ENCODE data around the gene MED25. TPM values are rescaled to one million over a fixed set of nuclear protein-coding genes. Genes with fewer than 3 reads are reported as not detected.

MED25 gene
- total and polyA plus RNA-seq, 2 of the 8 experiments (the other 6 are each of a cell fraction or from before 2014, with no cell fraction given), result 21.6 to 71.4 TPM

DNA sequence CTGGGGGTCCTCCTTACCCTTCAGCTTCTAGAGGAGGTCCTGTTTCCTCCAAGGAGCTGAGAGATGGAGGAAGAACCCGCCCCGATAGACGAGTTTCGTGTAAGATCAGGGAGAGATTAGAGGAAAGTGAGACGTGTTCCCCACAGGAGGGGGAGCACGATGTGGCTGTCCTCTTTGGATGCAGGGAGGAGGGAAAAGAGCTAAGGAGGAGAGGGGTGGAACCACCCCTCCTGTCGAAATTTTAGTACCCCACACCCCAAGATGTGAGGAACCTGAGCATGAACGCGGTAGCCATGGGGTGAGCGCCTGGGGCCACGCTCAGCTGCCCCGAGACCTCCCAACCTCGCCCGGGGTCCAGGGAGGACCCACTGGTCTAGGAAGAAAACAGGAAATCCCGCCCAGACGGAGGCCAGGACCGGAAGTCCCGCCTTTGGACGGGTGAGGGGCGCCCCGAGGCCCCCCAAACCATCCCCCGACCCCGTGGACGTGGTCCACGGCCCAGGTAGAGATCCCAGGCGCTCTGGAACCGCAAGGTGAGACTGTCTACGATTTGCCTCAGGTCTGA is 57.9 kb downstream of the MED25 start:
- peak overlapping the region; percentile 90 to 92 for H3K4me2 ChIP-seq (ENCODE audit: insufficient read depth in 1 of 2, low read depth in 2 of 2, low read length in 2 of 2)
- peak overlapping the region; percentile 91 for H2AK5ac ChIP-seq (ENCODE audit: low read depth, low read length)
- POLR2A ChIA-PET (ENCODE audit: partially characterized antibody), result interaction anchor here (0.8 to 6.2 kb wide), 16 partner anchors 10 to 376 kb away, joined by 3 to 76 read pairs (median 6); partner anchors contain the start of genes ATF5, CPT1C, NUP62 and PNKP
- peaks cover 0 to 13% (median 7%) of the 10 kb centered on the region in 4 experiments; a peak in 6 of 7 replicates for H3K4me1 ChIP-seq (replicated peaks in 1 of 4; ENCODE audit: control insufficient read depth in 3 of 4, insufficient read depth in 4 of 4, low read length in 3 of 4)
- peak overlapping the region; percentile 97; the same call in 1 of the 2 replicates for H2BK15ac ChIP-seq (ENCODE audit: low read length)
- peak overlapping the region; percentile 97 for H4K91ac ChIP-seq (replicated peaks; ENCODE audit: insufficient read length, low read length)
- FAIRE-seq (no peak), DNase-seq (ENCODE audit: low read depth in 1 of 2, low spot score in 2 of 2) (peak in 1 of 2 experiments; percentile 76)
- peaks cover 19% of the 10 kb centered on the region for H3K79me1 ChIP-seq (ENCODE audit: low read depth, low read length)
- peaks cover 16% of the 10 kb centered on the region for H3K23me2 ChIP-seq (ENCODE audit: low read depth, low read length)
- H3K36me3 ChIP-seq (ENCODE audit: control insufficient read depth in 2 of 4, insufficient read depth in 4 of 4, low read length in 3 of 4), result peaks cover 3 to 16% (median 12%) of the 10 kb centered on the region in 4 experiments; a peak in 6 of 8 replicates
- no peaks in the 10 kb centered on the region for H3K27me3 ChIP-seq (replicated peaks in 1 of 4; ENCODE audit: control insufficient read depth in 3 of 4, extremely low read depth in 1 of 4, insufficient read depth in 3 of 4, low read length in 3 of 4)
- H3K4me3 ChIP-seq (ENCODE audit: extremely low read depth in 1 of 4, insufficient read depth in 2 of 4, low read depth in 3 of 4, low read length in 4 of 4), result peak overlapping the region; percentile 90 to 95 (median 92)
- H3K56ac ChIP-seq (replicated peaks; ENCODE audit: insufficient read length, low read depth, low read length), result peak overlapping the region; percentile 93
- no peak overlapping the region for H2BK20ac ChIP-seq (ENCODE audit: low read length)
- peak overlapping the region; percentile 44 for H2BK120ac ChIP-seq (replicated peaks; ENCODE audit: low read depth, low read length)
- H3K9me3 ChIP-seq (ENCODE audit: insufficient read depth in 2 of 2, low read depth in 1 of 2, low read length in 1 of 2), result no peaks in the 10 kb centered on the region
- H2BK5ac ChIP-seq (ENCODE audit: low read depth, low read length), result peak overlapping the region; percentile 100
- H3K14ac ChIP-seq (ENCODE audit: insufficient read length), result no peak overlapping the region
- peak overlapping the region; percentile 94 for H3K18ac ChIP-seq (ENCODE audit: extremely low read depth, low read length)
- H4K20me1 ChIP-seq (replicated peaks in 1 of 2; ENCODE audit: control insufficient read depth in 1 of 2, insufficient read depth in 2 of 2, low read length in 2 of 2), result peaks cover 3 to 4% of the 10 kb centered on the region in 2 experiments
- peak overlapping the region; percentile 90 to 98 (median 96) for H3K9ac ChIP-seq (replicated peaks in 1 of 4; ENCODE audit: extremely low read depth in 1 of 4, low read depth in 3 of 4, low read length in 3 of 4)
- H2AFZ ChIP-seq (ENCODE audit: low read length), result no peak overlapping the region; the same call in 1 of the 2 replicates
- WGBS, 2 experiments (ENCODE audit: extremely low coverage in 1 of 2, insufficient coverage in 1 of 2, insufficient read length in 1 of 2, insufficient replicate concordance in 2 of 2, low coverage in 1 of 2, low lambda C conversion rate in 2 of 2, missing lambda C conversion rate in 1 of 2), result 1% methylated on average over 20 of the region's 28 CpGs; no CpG with 5 or more reads in 1 of the 2 experiments
- peak overlapping the region; percentile 92 for H4K5ac ChIP-seq (ENCODE audit: insufficient read length, low read depth, low read length)
- H3K23ac ChIP-seq (ENCODE audit: insufficient read length), result no peak overlapping the region
- H3K27ac ChIP-seq (ENCODE audit: low read depth, low read length), result peak overlapping the region; percentile 93
- H3K4ac ChIP-seq (replicated peaks; ENCODE audit: insufficient read length, low read depth, low read length), result peak overlapping the region; percentile 89
- peaks cover 0 to 30% of the 10 kb centered on the region in 2 experiments; a peak in 2 of 4 replicates for H3K79me2 ChIP-seq (ENCODE audit: control insufficient read depth in 1 of 2, insufficient read depth in 2 of 2, low read length in 2 of 2)
- H4K8ac ChIP-seq (ENCODE audit: extremely low read depth, insufficient read depth, low read length), result peak overlapping the region; percentile 98; the same call in 1 of the 2 replicates
- peak overlapping the region; percentile 70; the same call in 1 of the 2 replicates for H2BK12ac ChIP-seq (ENCODE audit: low read depth, low read length)
- CTCF ChIA-PET (ENCODE audit: partially characterized antibody), result interaction anchor here (0.8 to 1.8 kb wide), 3 partner anchors 11 to 15 kb away, joined by 3 to 6 read pairs (median 3); no protein-coding TSS in a partner anchor
- no peak for TF ChIP-seq ZNF274 (IDR thresholded peaks at IDR 0.05; ENCODE audit: borderline replicate concordance, extremely low read depth, low read length)
- TF ChIP-seq CREB1 (IDR thresholded peaks at IDR 0.05), result no peak
- no peak for TF ChIP-seq ASH2L (IDR thresholded peaks at IDR 0.05; ENCODE audit: low read length)
- peak; percentile 7 for TF ChIP-seq KDM4A (IDR thresholded peaks at IDR 0.05; ENCODE audit: low read depth, low read length, severe bottlenecking)
- no peak for TF ChIP-seq BRCA1 (IDR thresholded peaks at IDR 0.05; ENCODE audit: low read depth, low read length)
- no peak for TF ChIP-seq SRF (IDR thresholded peaks at IDR 0.05; ENCODE audit: low read depth, low read length)
- no peak for TF ChIP-seq TEAD4 (IDR thresholded peaks at IDR 0.05; ENCODE audit: low read depth, low read length)
- TF ChIP-seq NANOG (IDR thresholded peaks at IDR 0.05; ENCODE audit: insufficient read depth, low read depth, low read length, poor library complexity, severe bottlenecking), result no peak
- no peak for TF ChIP-seq GTF2F1 (IDR thresholded peaks at IDR 0.05; ENCODE audit: borderline replicate concordance, low read depth, low read length)
- TF ChIP-seq HDAC2 (IDR thresholded peaks at IDR 0.05; ENCODE audit: borderline replicate concordance in 1 of 2, low read depth in 2 of 2, low read length in 2 of 2), result no peak
- no peak for TF ChIP-seq HDAC6 (IDR thresholded peaks at IDR 0.05; ENCODE audit: low read depth, low read length)
- TF ChIP-seq PHF8 (conservative IDR thresholded peaks at IDR 0.05; ENCODE audit: low read depth, low read length), result peak; percentile 70; the same call in 1 of the 2 replicates
